ENCODE results near the gene GINS1. TPM values are rescaled to one million over a fixed set of nuclear protein-coding genes. Genes with fewer than 3 reads are reported as not detected.

The GINS1 gene
- polyA plus RNA-seq, 1 experiment = 2.7 TPM

GRCh38 chr20:25487975-25488374 lies 80.5 kb downstream of the GINS1 start:
- DNase-seq (ENCODE audit: low read depth) = no peak
- no peaks in the 10 kb centered on the region for H3K27me3 ChIP-seq (ENCODE audit: control insufficient read depth, insufficient read depth, low read length)
- POLR2A ChIA-PET = no interaction called here
- CTCF ChIA-PET = interaction anchor here (1.1 to 1.4 kb wide), 2 partner anchors 17 to 52 kb away, joined by 4 to 5 read pairs; no protein-coding TSS in a partner anchor
- H3K36me3 ChIP-seq (ENCODE audit: control insufficient read depth, insufficient read depth, low read length) = peaks cover 12% of the 10 kb centered on the region
- no peak for TF ChIP-seq CTCF (IDR thresholded peaks at IDR 0.05; ENCODE audit: insufficient read depth, low read depth, low read length)
- no peak overlapping the region for H3K4me3 ChIP-seq (ENCODE audit: low read depth, low read length)

- H3K4me3 ChIP-seq (ENCODE audit: low read depth, low read length) = no peak overlapping the region
- DNase-seq (ENCODE audit: low read depth) = no peak
- CTCF ChIA-PET = no interaction called here
- POLR2A ChIA-PET = no interaction called here
- H3K27me3 ChIP-seq (ENCODE audit: control insufficient read depth, insufficient read depth, low read length) = no peaks in the 10 kb centered on the region
- no peak for TF ChIP-seq CTCF (IDR thresholded peaks at IDR 0.05; ENCODE audit: insufficient read depth, low read depth, low read length)
- H3K36me3 ChIP-seq (ENCODE audit: control insufficient read depth, insufficient read depth, low read length) = peaks cover 10% of the 10 kb centered on the region
Observed at GRCh38 chr20:25489221-25489871, 81.9 kb downstream of the GINS1 start.

GRCh38 chr20:25490656-25491445 lies 83.4 kb downstream of the GINS1 start:
- ChIA-PET POLR2A (no interaction called here), CTCF (no interaction called here)
- no peak for DNase-seq (ENCODE audit: low read depth)
- Histone ChIP-seq H3K4me3 (ENCODE audit: low read depth, low read length) (no peak overlapping the region), H3K36me3 (ENCODE audit: control insufficient read depth, insufficient read depth, low read length) (peaks cover 11% of the 10 kb centered on the region), H3K27me3 (ENCODE audit: control insufficient read depth, insufficient read depth, low read length) (no peaks in the 10 kb centered on the region)
- no peak for TF ChIP-seq CTCF (IDR thresholded peaks at IDR 0.05; ENCODE audit: insufficient read depth, low read depth, low read length)

- H3K4me3 ChIP-seq (ENCODE audit: low read depth, low read length) = no peak overlapping the region
- no peaks in the 10 kb centered on the region for H3K27me3 ChIP-seq (ENCODE audit: control insufficient read depth, insufficient read depth, low read length)
- POLR2A ChIA-PET = no interaction called here
- CTCF ChIA-PET = no interaction called here
- TF ChIP-seq CTCF (IDR thresholded peaks at IDR 0.05; ENCODE audit: insufficient read depth, low read depth, low read length) = no peak
- no peak for DNase-seq (ENCODE audit: low read depth)
- H3K36me3 ChIP-seq (ENCODE audit: control insufficient read depth, insufficient read depth, low read length) = peaks cover 11% of the 10 kb centered on the region
Observed at GRCh38 chr20:25491446-25492038, 84.1 kb downstream of the GINS1 start.

- DNase-seq (ENCODE audit: low read depth) = no peak
- TF ChIP-seq CTCF (IDR thresholded peaks at IDR 0.05; ENCODE audit: insufficient read depth, low read depth, low read length) = no peak
- CTCF ChIA-PET = interaction anchor here (0.8 kb wide), 1 partner anchor 15 kb away, joined by 3 read pairs; no protein-coding TSS in a partner anchor
- H3K27me3 ChIP-seq (ENCODE audit: control insufficient read depth, insufficient read depth, low read length) = no peaks in the 10 kb centered on the region
- H3K4me3 ChIP-seq (ENCODE audit: low read depth, low read length) = no peak overlapping the region
- POLR2A ChIA-PET = no interaction called here
- peaks cover 8% of the 10 kb centered on the region for H3K36me3 ChIP-seq (ENCODE audit: control insufficient read depth, insufficient read depth, low read length)
Observed at GRCh38 chr20:25493137-25493536, 85.7 kb downstream of the GINS1 start.
